H1 (cell line): Measurements from ENCODE around the gene DNAJC19. TPM values are rescaled to one million over a fixed set of nuclear protein-coding genes. Genes with fewer than 3 reads are reported as not detected.

Source experiments
- ASH2L ChIP-seq: fragments of 200-600, 300-600 bp; sonication (generic); IDR thresholded peaks from one replicate; pipeline ENCODE4 v1.7.1; 2017; ENCODE audit warnings: low read length
- CBX8 ChIP-seq: fragments of 300-800, 300-1000 bp; sonication (generic); IDR thresholded peaks from 2 replicates; pipeline ENCODE4 v1.7.1; 2016; ENCODE audit warnings: low read depth, low read length, borderline replicate concordance
- CEBPB ChIP-seq: IDR thresholded peaks from 2 replicates; pipeline ENCODE4 v1.6.1; 2012; ENCODE audit warnings: low read depth, low read length
- CTBP2 ChIP-seq: IDR thresholded peaks from 2 replicates; pipeline ENCODE4 v1.7.0; 2011; ENCODE audit warnings: borderline replicate concordance, mild to moderate bottlenecking, moderate library complexity, mixed read lengths, low read length; ENCODE audit not compliant: insufficient read depth, insufficient read length
- EGR1 ChIP-seq: IDR thresholded peaks from 2 replicates; pipeline ENCODE4 v1.6.1; 2011; ENCODE audit warnings: low read depth, low read length, borderline replicate concordance
- GTF2F1 ChIP-seq: IDR thresholded peaks from 2 replicates; pipeline ENCODE4 v1.6.1; 2012; ENCODE audit warnings: low read depth, low read length, improper control_type of control experiment, borderline replicate concordance
- HDAC6 ChIP-seq: IDR thresholded peaks from one replicate; pipeline ENCODE4 v1.7.1; 2012; ENCODE audit warnings: low read depth, mild to moderate bottlenecking, inconsistent platforms, low read length, moderate library complexity
- NRF1 ChIP-seq: IDR thresholded peaks from 2 replicates; pipeline ENCODE4 v1.6.1; 2011; ENCODE audit warnings: mild to moderate bottlenecking, low read depth, low read length, improper control_type of control experiment
- RAD21 ChIP-seq, 2 experiments: IDR thresholded peaks in 1 of 2; conservative IDR thresholded peaks in 1 of 2; 2 replicates each; pipeline ENCODE4 v1.6.1; 2011; ENCODE audit warnings: low read depth in 2 of 2, low read length in 2 of 2, improper control_type of control experiment in 1 of 2, inconsistent platforms in 1 of 2, mild to moderate bottlenecking in 1 of 2, moderate library complexity in 1 of 2
- RNF2 ChIP-seq: fragments of 200-900, 300-1000 bp; sonication (generic); IDR thresholded peaks from 2 replicates; pipeline ENCODE4 v1.7.1; 2016; ENCODE audit warnings: borderline replicate concordance, low read depth, mild to moderate bottlenecking, antibody characterized with exemption, low read length; ENCODE audit not compliant: poor library complexity, severe bottlenecking; ENCODE audit errors: missing control alignments
- SP1 ChIP-seq: IDR thresholded peaks from 2 replicates; pipeline ENCODE4 v1.6.1; 2011; ENCODE audit warnings: low read depth, low read length
- TCF12 ChIP-seq: IDR thresholded peaks from 2 replicates; pipeline ENCODE4 v1.6.1; 2011; ENCODE audit warnings: low read depth, mild to moderate bottlenecking, low read length
- TEAD4 ChIP-seq: IDR thresholded peaks from 2 replicates; pipeline ENCODE4 v1.6.1; 2012; ENCODE audit warnings: low read depth, low read length, inconsistent platforms, mixed read lengths
- polyA plus RNA-seq, 7 experiments: library from polyadenylated mRNA; depleted of rRNA in 3 of 7; stranded (reverse) in 5 of 7; unstranded in 2 of 7; fragments of >200 nt in 5 of 7; fragments of 200-250 nt in 2 of 7; gene quantifications; 1 replicate in 5 of 7; 2 replicates in 1 of 7; 4 replicates in 1 of 7; pipeline versions ENCODE4 v1.2.1 to v1.2.3, GENCODE V29; 2011 to 2013; ENCODE audit warnings: missing spikeins in 2 of 7, mixed read lengths in 2 of 7
- total RNA-seq: library from RNA; stranded (reverse); fragmentation: NEBNext Ultra II Directional; extraction: Animal tissue kit (Norgen Biotek cat#: 25700); gene quantifications from 2 replicates; pipeline ENCODE4 v1.2.1, GENCODE V29; 2021

The DNAJC19 gene
- total and polyA plus RNA-seq, 2 of the 8 experiments (the other 6 are each of a cell fraction or from before 2014, with no cell fraction given), result 62.4 to 90.9 TPM

DNA sequence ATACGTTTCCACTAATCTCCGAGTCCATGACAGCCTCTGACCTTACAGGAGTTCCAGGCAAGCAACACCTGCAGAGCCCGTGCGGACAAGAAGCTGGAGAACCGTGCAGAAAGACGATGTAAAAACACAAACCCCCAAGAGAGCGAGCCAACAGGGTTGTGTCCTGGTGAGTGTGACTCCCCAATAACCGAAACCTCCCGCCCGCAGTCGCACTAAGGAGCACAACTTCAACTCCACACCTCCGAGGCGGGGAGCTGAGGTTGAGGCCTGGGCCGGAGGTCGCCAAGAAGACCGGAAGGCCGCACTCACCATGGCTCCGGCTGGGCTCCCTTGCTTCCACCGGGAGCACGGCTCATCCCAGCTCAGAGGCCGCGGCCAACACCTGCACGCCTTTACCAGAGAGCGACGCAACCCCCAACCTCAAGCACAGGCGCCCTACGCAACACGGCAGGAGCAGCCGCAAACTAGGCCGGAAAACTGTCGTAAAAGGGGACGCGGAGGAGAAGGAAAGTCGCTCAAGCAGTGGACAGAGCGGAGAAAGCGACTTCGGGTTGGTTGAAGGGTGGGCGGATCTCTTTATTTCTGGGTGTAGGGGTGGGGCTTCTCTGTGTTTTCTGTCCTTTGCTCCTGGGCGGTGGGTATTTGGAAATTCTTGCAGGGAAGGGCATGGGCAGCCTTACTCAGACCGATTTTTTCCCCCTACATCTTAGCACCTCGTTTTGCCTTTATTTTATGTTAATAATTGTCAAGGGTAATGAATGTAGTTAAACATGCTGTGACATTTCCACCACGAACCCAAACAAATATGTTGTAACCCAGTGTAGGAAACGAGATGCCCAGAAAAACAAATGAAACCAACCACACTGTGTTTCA, at the start of gene DNAJC19 (continued):
- TF ChIP-seq CTBP2, result no peak
- no peak for TF ChIP-seq EGR1
- TF ChIP-seq HDAC6, result no peak
- TF ChIP-seq SP1, result no peak
- peak; percentile 35; the same call in 1 of the 2 replicates for TF ChIP-seq CEBPB
- peak; percentile 69; the same call in 1 of the 2 replicates for TF ChIP-seq TCF12
- TF ChIP-seq NRF1, result peak; percentile 22; the same call in 1 of the 2 replicates
- TF ChIP-seq GTF2F1, result 0 out of 2 replicates have a peak, but pooled peaks have one; percentile 31
- TF ChIP-seq RAD21 (IDR thresholded peaks at IDR 0.05 in 1 of 2, conservative IDR thresholded peaks at IDR 0.05 in 1 of 2; ENCODE audit: low read depth in 2 of 2, low read length in 2 of 2), result peak; percentile 5 to 22; a peak in 3 of 4 replicates
- TF ChIP-seq CBX8, result no peak
- TF ChIP-seq TEAD4, result no peak
- no peak for TF ChIP-seq RNF2
- TF ChIP-seq ASH2L, result peak; percentile 58
